GM12878 (cell line): ENCODE measurements around the gene KRTAP22-1. TPM values are rescaled to one million over a fixed set of nuclear protein-coding genes. Genes with fewer than 3 reads are reported as not detected.

Source experiments
- ATAC-seq: fragments of 200-7000 bp; cut with Tn5 transposase; 3 replicates; pipeline ENCODE4 v1.9.1; 2020; ENCODE audit warnings: mild to moderate bottlenecking, moderate library complexity
- BruUV-seq: library from RNA; stranded (reverse); fragments of 400-500 nt; replicated peaks from 2 replicates; lab custom pipeline; 2021; lab: Mats Ljungman, UMichigan
- CTCF ChIA-PET: fragments of 300-600 bp; sonication (Branson Sonifier 250); formaldehyde crosslinking; extraction: SDS; loops from one replicate; lab custom pipeline; 2021; ENCODE audit warnings: inconsistent platforms; lab: Yijun Ruan, JAX
- POLR2A ChIA-PET: fragments of 350-600 bp; formaldehyde crosslinking; extraction: SDS; loops from one replicate; lab custom pipeline; 2021; ENCODE audit warnings: inconsistent platforms; lab: Charles Lee
- RAD21 ChIA-PET: fragments of 300-600 bp; sonication (Branson Sonifier 250); formaldehyde crosslinking; loops from one replicate; lab custom pipeline; 2023; ENCODE audit warnings: antibody characterized with exemption; ENCODE audit not compliant: unreplicated experiment; lab: Charles Lee
- SMC1A ChIA-PET: fragments of 300-600 bp; sonication (Branson Sonifier 250); formaldehyde crosslinking; loops from one replicate; lab custom pipeline; 2023; ENCODE audit not compliant: unreplicated experiment, uncharacterized antibody; lab: Charles Lee
- DNase-seq: peaks from one replicate; pipeline ENCODE4 v3.0.0-alpha.2; 2011; ENCODE audit warnings: low read depth, low spot score
- FAIRE-seq: peaks from 3 replicates; lab custom pipeline; 2011; peaks lifted over from hg19 to GRCh38; lab: Jason Lieb, UNC
- H2AFZ ChIP-seq: 2 replicates; pipeline ENCODE4 v1.6.0; 2011; ENCODE audit warnings: low read depth, low read length, control low read depth; ENCODE audit not compliant: control insufficient read depth
- H3K27ac ChIP-seq: 2 replicates; pipeline ENCODE4 v1.5.1; 2011; ENCODE audit warnings: control low read depth; ENCODE audit not compliant: control insufficient read depth, insufficient read depth
- H3K27me3 ChIP-seq, 2 experiments: replicated peaks in 1 of 2; 2 replicates each; pipeline versions ENCODE4 v1.6.0 to v1.6.1; 2011; ENCODE audit warnings: low read length in 1 of 2; ENCODE audit not compliant: control insufficient read depth in 2 of 2, insufficient read depth in 2 of 2
- H3K36me3 ChIP-seq, 2 experiments: 2 replicates each; pipeline ENCODE4 v1.5.1; 2011; ENCODE audit warnings: low read length in 1 of 2; ENCODE audit not compliant: control insufficient read depth in 2 of 2, insufficient read depth in 2 of 2
- H3K4me1 ChIP-seq: 2 replicates; pipeline ENCODE4 v1.6.1; 2011; ENCODE audit warnings: mild to moderate bottlenecking, low read length, moderate library complexity, mixed read lengths; ENCODE audit not compliant: control insufficient read depth, insufficient read depth
- H3K4me2 ChIP-seq: 2 replicates; pipeline ENCODE4 v1.6.0; 2011; ENCODE audit warnings: control low read depth; ENCODE audit not compliant: control insufficient read depth, insufficient read depth
- H3K4me3 ChIP-seq: fragments of 200-600 bp; sonication (generic); 2 replicates; pipeline ENCODE4 v1.5.1; 2016
- H3K79me2 ChIP-seq: 2 replicates; pipeline ENCODE4 v1.6.0; 2011; ENCODE audit warnings: low read length; ENCODE audit not compliant: control insufficient read depth, insufficient read depth
- H3K9ac ChIP-seq: 2 replicates; pipeline ENCODE4 v1.8.0; 2011; ENCODE audit warnings: low read length, control low read depth, mixed read lengths; ENCODE audit not compliant: control insufficient read depth, insufficient read depth
- H3K9me3 ChIP-seq: replicated peaks from 3 replicates; pipeline ENCODE4 v1.5.1; 2011; ENCODE audit warnings: mild to moderate bottlenecking, low read length; ENCODE audit not compliant: control insufficient read depth, insufficient read depth
- H4K20me1 ChIP-seq: 2 replicates; pipeline ENCODE4 v1.6.0; 2011; ENCODE audit not compliant: control insufficient read depth, insufficient read depth
- NFYB ChIP-seq: IDR thresholded peaks from 2 replicates; pipeline ENCODE4 v1.6.1; 2011; ENCODE audit warnings: low read depth, mild to moderate bottlenecking, low read length, improper control_type of control experiment, moderate library complexity; ENCODE audit not compliant: insufficient read depth
- NR2C1 ChIP-seq: fragments of 450-650 bp; IDR thresholded peaks from 2 replicates; pipeline ENCODE4 v1.6.1; 2017; ENCODE audit warnings: antibody characterized with exemption, mild to moderate bottlenecking, moderate library complexity
- PML ChIP-seq: IDR thresholded peaks from 2 replicates; pipeline ENCODE4 v1.6.1; 2012; ENCODE audit warnings: low read length, inconsistent platforms
- RCOR1 ChIP-seq: conservative IDR thresholded peaks from 2 replicates; pipeline ENCODE4 v1.6.1; 2012; ENCODE audit warnings: low read depth, low read length, improper control_type of control experiment
- SP1 ChIP-seq: IDR thresholded peaks from one replicate; pipeline ENCODE4 v1.6.1; 2011; ENCODE audit warnings: low read depth, low read length
- WGBS: methylation state at CpG from one replicate; pipeline ENCODE4 v1.1.6; 2016; ENCODE audit warnings: low lambda C conversion rate; ENCODE audit not compliant: insufficient replicate concordance, insufficient coverage; ENCODE audit errors: missing lambda C conversion rate; 5-methylcytosine and 5-hydroxymethylcytosine counted together
- in situ Hi-C: fragments of 300-500 bp; cut with MboI; formaldehyde crosslinking; loops from 9 replicates; pipeline ENCODE4 v1.14.3; 2018; ENCODE audit warnings: mixed read lengths
- intact Hi-C: fragments of 100-400 bp; cut with micrococcal nuclease; formaldehyde crosslinking; loops from one replicate; pipeline ENCODE4 v1.14.2; 2022; ENCODE audit not compliant: unreplicated experiment
- polyA plus RNA-seq, 11 experiments: library from polyadenylated mRNA; depleted of rRNA in 4 of 11; unstranded in 6 of 11; stranded (reverse) in 5 of 11; fragments of >200 nt; fragmentation: Nextera tagmentation in 4 of 11; fragmentation: Illumina TruSeq in 1 of 11; extraction: Ambion mirVana in 4 of 11; extraction: Trizol in 1 of 11; gene quantifications; 1 replicate in 1 of 11; 2 replicates in 10 of 11; pipeline versions ENCODE4 v1.2.1 to v1.2.3, GENCODE V29; 2011 to 2016; ENCODE audit warnings: inconsistent platforms in 2 of 11, missing spikeins in 2 of 11, low read depth in 1 of 11
- total RNA-seq, 4 experiments: library from RNA; depleted of rRNA in 3 of 4; stranded (reverse); fragments of >200 nt in 3 of 4; fragmentation: Illumina TruSeq in 1 of 4; extraction: Trizol in 1 of 4; gene quantifications; 2 replicates each; pipeline versions ENCODE4 v1.2.1 to v1.2.3, GENCODE V29; 2013 to 2021
- TF ChIP-seq, protein P1 (sequence below): IDR thresholded peaks from 2 replicates; pipeline ENCODE4 v1.6.1; 2011; ENCODE audit warnings: low read depth, low read length, improper control_type of control experiment, borderline replicate concordance

Gene KRTAP22-1
- total and polyA plus RNA-seq, 10 of the 15 experiments (the other 5 are each of a cell fraction or from before 2014, with no cell fraction given) = not detected

- no peaks in the 10 kb centered on the region for H3K36me3 ChIP-seq
- CTCF ChIA-PET = no interaction called here
Observed at GRCh38 chr21:30638686-30639085, 37.8 kb downstream of the KRTAP22-1 start.

GRCh38 chr21:30642564-30642963 lies 41.7 kb downstream of the KRTAP22-1 start, which contains the start of gene KRTAP20-3:
Gene KRTAP20-3 (plus strand): TSS chr21:30642864.
- Histone ChIP-seq H2AFZ (no peak within 1 kb of the TSS), H3K4me3 (no peak within 1 kb of the TSS), H3K27ac (no peak within 1 kb of the TSS), H4K20me1 (no peaks in the 10 kb centered on the region), H3K9ac (no peak within 1 kb of the TSS), H3K9me3 (no peaks in the 10 kb centered on the region; the same call in 2 of the 3 replicates), H3K36me3 (no peaks in the 10 kb centered on the region), H3K4me2 (no peak within 1 kb of the TSS), H3K27me3 (no peaks in the 10 kb centered on the region), H3K79me2 (no peaks in the 10 kb centered on the region), H3K4me1 (no peaks in the 10 kb centered on the region)
- TF ChIP-seq, protein P1, sequence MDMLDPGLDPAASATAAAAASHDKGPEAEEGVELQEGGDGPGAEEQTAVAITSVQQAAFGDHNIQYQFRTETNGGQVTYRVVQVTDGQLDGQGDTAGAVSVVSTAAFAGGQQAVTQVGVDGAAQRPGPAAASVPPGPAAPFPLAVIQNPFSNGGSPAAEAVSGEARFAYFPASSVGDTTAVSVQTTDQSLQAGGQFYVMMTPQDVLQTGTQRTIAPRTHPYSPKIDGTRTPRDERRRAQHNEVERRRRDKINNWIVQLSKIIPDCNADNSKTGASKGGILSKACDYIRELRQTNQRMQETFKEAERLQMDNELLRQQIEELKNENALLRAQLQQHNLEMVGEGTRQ = no peak
- TF ChIP-seq RCOR1 (no peak), PML (no peak), SP1 (no peak), NFYB (no peak)
- intact Hi-C loops = no loop called here
- no TSS peak for BruUV-seq
- ChIA-PET SMC1A (no interaction called here), POLR2A (no interaction called here), CTCF (no interaction called here), RAD21 (no interaction called here)
- no peak for ATAC-seq
- no peak for DNase-seq
- no peak for FAIRE-seq
- in situ Hi-C loops = no loop called here
- 10% methylated on average over 2 of the region's 2 CpGs for WGBS

More at GRCh38 chr21:30638686-30639085, 37.8 kb downstream of the KRTAP22-1 start:
- Histone ChIP-seq H2AFZ (no peak overlapping the region), H3K27me3 (no peaks in the 10 kb centered on the region), H4K20me1 (no peaks in the 10 kb centered on the region), H3K4me3 (no peak overlapping the region), H3K4me2 (no peak overlapping the region), H3K4me1 (no peaks in the 10 kb centered on the region), H3K9ac (no peak overlapping the region), H3K79me2 (no peaks in the 10 kb centered on the region), H3K9me3 (no peaks in the 10 kb centered on the region; the same call in 2 of the 3 replicates), H3K27ac (no peak overlapping the region)
- DNase-seq (no peak), ATAC-seq (no peak), FAIRE-seq (no peak)
- RAD21 ChIA-PET = no interaction called here
- POLR2A ChIA-PET = no interaction called here
- WGBS = 38% methylated on average over 3 of the region's 3 CpGs
- no TSS peak for BruUV-seq
- in situ Hi-C loops = no loop called here
- SMC1A ChIA-PET = no interaction called here
- intact Hi-C loops = no loop called here
- TF ChIP-seq PML = no peak
- TF ChIP-seq NR2C1 = no peak
